ENCODE results near the gene GALNTL6. TPM values are rescaled to one million over a fixed set of nuclear protein-coding genes. Genes with fewer than 3 reads are reported as not detected.

Gene GALNTL6
- total RNA-seq, 1 donor from 2014 or later = 0.61 TPM

DNA sequence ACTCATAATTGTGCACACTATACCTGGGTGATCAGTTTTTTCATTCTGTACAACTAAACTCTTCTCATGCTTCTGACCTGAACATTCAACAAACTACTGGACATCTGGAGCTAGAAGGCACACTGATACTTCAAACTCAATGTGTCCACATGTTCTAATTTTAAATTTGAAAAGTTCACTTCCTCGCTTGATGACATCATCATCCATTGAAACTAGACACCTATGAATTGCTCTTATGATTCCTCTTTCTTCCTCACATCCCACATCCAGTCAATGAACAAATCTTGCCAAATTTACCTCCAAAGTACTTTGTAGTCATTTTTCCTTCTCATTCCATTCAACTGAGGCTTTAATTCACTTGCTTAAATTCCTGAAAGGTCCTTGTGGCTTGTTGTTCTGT is 549.4 kb downstream of the GALNTL6 start:
- Histone ChIP-seq H3K27me3 (ENCODE audit: insufficient read depth, low read length) (no peaks in the 10 kb centered on the region), H3K4me3 (ENCODE audit: insufficient read depth, low read depth, low read length) (no peak overlapping the region), H3K9ac (ENCODE audit: low read length) (no peak overlapping the region), H3K27ac (ENCODE audit: low read depth, low read length) (no peak overlapping the region), H3K4me1 (ENCODE audit: insufficient read depth, low read length) (no peaks in the 10 kb centered on the region), H4K20me1 (ENCODE audit: insufficient read depth, low read length) (no peaks in the 10 kb centered on the region), H3K36me3 (ENCODE audit: insufficient read depth, low read length) (no peaks in the 10 kb centered on the region), H3K9me3 (ENCODE audit: insufficient read depth, low read depth, low read length) (no peaks in the 10 kb centered on the region), H3K4me2 (ENCODE audit: low read length) (no peak overlapping the region), H2AFZ (ENCODE audit: low read depth, low read length) (no peak overlapping the region), H3K79me2 (ENCODE audit: insufficient read depth, low read length) (no peaks in the 10 kb centered on the region)
- Mint-ChIP-seq H3K36me3 (ENCODE audit: low read depth, unreplicated experiment) (no peaks in the 10 kb centered on the region), H3K4me1 (ENCODE audit: low read depth, unreplicated experiment) (no peaks in the 10 kb centered on the region), H3K4me3 (ENCODE audit: unreplicated experiment) (no peak overlapping the region), H3K9me3 (ENCODE audit: unreplicated experiment) (no peaks in the 10 kb centered on the region), H3K27ac (ENCODE audit: unreplicated experiment) (no peak overlapping the region), H3K27me3 (ENCODE audit: low read depth, unreplicated experiment) (no peaks in the 10 kb centered on the region)
- FAIRE-seq = no peak
- TF ChIP-seq EZH2 (IDR thresholded peaks at IDR 0.05; ENCODE audit: insufficient read depth, low read length) = no peak
- TF ChIP-seq, protein P1, sequence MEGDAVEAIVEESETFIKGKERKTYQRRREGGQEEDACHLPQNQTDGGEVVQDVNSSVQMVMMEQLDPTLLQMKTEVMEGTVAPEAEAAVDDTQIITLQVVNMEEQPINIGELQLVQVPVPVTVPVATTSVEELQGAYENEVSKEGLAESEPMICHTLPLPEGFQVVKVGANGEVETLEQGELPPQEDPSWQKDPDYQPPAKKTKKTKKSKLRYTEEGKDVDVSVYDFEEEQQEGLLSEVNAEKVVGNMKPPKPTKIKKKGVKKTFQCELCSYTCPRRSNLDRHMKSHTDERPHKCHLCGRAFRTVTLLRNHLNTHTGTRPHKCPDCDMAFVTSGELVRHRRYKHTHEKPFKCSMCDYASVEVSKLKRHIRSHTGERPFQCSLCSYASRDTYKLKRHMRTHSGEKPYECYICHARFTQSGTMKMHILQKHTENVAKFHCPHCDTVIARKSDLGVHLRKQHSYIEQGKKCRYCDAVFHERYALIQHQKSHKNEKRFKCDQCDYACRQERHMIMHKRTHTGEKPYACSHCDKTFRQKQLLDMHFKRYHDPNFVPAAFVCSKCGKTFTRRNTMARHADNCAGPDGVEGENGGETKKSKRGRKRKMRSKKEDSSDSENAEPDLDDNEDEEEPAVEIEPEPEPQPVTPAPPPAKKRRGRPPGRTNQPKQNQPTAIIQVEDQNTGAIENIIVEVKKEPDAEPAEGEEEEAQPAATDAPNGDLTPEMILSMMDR (IDR thresholded peaks at IDR 0.05; ENCODE audit: insufficient read depth, low read depth, low read length) = no peak
- no peak for DNase-seq (ENCODE audit: low read depth)

DNA sequence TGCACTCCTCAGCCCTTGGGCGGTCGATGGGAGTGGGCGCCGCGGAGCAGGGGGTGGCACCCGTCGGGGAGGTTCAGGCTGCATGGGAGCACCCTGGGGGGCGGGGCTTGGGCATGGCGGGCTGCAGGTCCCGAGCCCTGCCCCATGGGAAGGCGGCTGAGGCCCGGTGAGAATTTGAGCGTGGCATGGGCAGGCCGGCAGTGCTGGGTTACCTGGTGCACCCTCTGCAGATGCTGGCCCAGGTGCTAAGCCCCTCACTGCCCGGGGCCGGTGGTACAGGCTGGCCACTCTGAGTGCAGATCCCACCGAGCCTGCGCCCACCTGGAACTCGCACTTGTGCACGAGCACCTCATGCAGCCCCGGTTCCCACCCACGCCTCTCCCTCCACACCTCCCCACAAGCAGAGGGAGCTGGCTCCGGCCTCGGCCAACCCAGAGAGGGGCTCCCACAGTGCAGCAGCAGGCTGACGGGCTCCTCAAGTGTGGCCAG is 556.3 kb downstream of the GALNTL6 start:
- Histone ChIP-seq H3K9ac (ENCODE audit: low read length) (no peak overlapping the region), H4K20me1 (ENCODE audit: insufficient read depth, low read length) (no peaks in the 10 kb centered on the region), H3K9me3 (ENCODE audit: insufficient read depth, low read depth, low read length) (no peaks in the 10 kb centered on the region), H3K79me2 (ENCODE audit: insufficient read depth, low read length) (no peaks in the 10 kb centered on the region), H3K27me3 (ENCODE audit: insufficient read depth, low read length) (no peaks in the 10 kb centered on the region), H3K4me2 (ENCODE audit: low read length) (no peak overlapping the region), H2AFZ (ENCODE audit: low read depth, low read length) (no peak overlapping the region), H3K4me3 (ENCODE audit: insufficient read depth, low read depth, low read length) (no peak overlapping the region), H3K36me3 (ENCODE audit: insufficient read depth, low read length) (no peaks in the 10 kb centered on the region), H3K27ac (ENCODE audit: low read depth, low read length) (no peak overlapping the region), H3K4me1 (ENCODE audit: insufficient read depth, low read length) (no peaks in the 10 kb centered on the region)
- Mint-ChIP-seq H3K27ac (ENCODE audit: unreplicated experiment) (no peak overlapping the region), H3K4me1 (ENCODE audit: low read depth, unreplicated experiment) (no peaks in the 10 kb centered on the region), H3K9me3 (ENCODE audit: unreplicated experiment) (peaks cover 5% of the 10 kb centered on the region), H3K4me3 (ENCODE audit: unreplicated experiment) (no peak overlapping the region), H3K36me3 (ENCODE audit: low read depth, unreplicated experiment) (no peaks in the 10 kb centered on the region), H3K27me3 (ENCODE audit: low read depth, unreplicated experiment) (no peaks in the 10 kb centered on the region)
- TF ChIP-seq, protein P1 (IDR thresholded peaks at IDR 0.05; ENCODE audit: insufficient read depth, low read depth, low read length) = no peak
- no peak for TF ChIP-seq EZH2 (IDR thresholded peaks at IDR 0.05; ENCODE audit: insufficient read depth, low read length)
- no peak for FAIRE-seq
- DNase-seq (ENCODE audit: low read depth) = no peak

DNA sequence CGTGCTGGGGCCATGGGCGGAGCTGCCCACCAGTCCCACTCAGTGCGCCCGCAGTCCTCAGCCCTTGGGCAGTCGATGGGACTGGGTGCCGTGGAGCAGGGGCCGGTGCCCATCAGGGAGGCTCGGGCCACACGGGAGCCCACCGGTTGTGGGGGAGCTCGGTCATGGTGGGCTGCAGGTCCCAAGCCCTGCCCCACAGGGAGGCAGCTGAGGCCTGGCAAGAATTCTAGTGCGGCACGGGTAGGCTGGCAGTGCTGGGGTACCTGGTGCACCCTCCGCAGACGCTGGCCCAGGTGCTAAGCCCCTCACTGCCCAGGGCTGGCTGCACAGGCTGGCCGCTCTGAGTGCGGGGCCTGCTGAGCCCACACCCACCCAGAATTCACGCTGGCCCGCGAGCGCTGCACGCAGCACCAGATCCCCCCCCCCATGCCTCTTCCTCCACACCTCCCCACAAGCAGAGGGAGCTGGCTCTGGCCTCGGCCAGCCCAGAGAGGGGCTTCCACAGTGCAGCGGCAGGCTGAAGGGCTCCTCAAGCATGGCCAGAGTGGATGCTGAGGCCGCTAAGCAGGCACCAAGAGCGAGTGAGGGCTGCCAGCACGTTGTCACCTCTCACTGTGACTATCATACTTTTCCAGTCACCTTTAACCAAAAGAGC is 564.4 kb downstream of the GALNTL6 start:
- TF ChIP-seq, protein P1 (IDR thresholded peaks at IDR 0.05; ENCODE audit: insufficient read depth, low read depth, low read length) = no peak
- H3K9me3 ChIP-seq (ENCODE audit: insufficient read depth, low read depth, low read length) = no peaks in the 10 kb centered on the region
- Mint-ChIP-seq H3K4me1 (ENCODE audit: low read depth, unreplicated experiment) (no peaks in the 10 kb centered on the region), H3K27ac (ENCODE audit: unreplicated experiment) (no peak overlapping the region), H3K9me3 (ENCODE audit: unreplicated experiment) (peaks cover 3% of the 10 kb centered on the region), H3K4me3 (ENCODE audit: unreplicated experiment) (no peak overlapping the region), H3K36me3 (ENCODE audit: low read depth, unreplicated experiment) (no peaks in the 10 kb centered on the region), H3K27me3 (ENCODE audit: low read depth, unreplicated experiment) (peaks cover 2% of the 10 kb centered on the region)
- H3K27me3 ChIP-seq (ENCODE audit: insufficient read depth, low read length) = no peaks in the 10 kb centered on the region
- FAIRE-seq (no peak), DNase-seq (ENCODE audit: low read depth) (no peak)
- H4K20me1 ChIP-seq (ENCODE audit: insufficient read depth, low read length) = no peaks in the 10 kb centered on the region
- H3K79me2 ChIP-seq (ENCODE audit: insufficient read depth, low read length) = no peaks in the 10 kb centered on the region
- H3K4me2 ChIP-seq (ENCODE audit: low read length) = no peak overlapping the region
- no peak overlapping the region for H3K4me3 ChIP-seq (ENCODE audit: insufficient read depth, low read depth, low read length)
- no peak overlapping the region for H2AFZ ChIP-seq (ENCODE audit: low read depth, low read length)
- H3K36me3 ChIP-seq (ENCODE audit: insufficient read depth, low read length) = no peaks in the 10 kb centered on the region
- no peak overlapping the region for H3K9ac ChIP-seq (ENCODE audit: low read length)
- H3K27ac ChIP-seq (ENCODE audit: low read depth, low read length) = no peak overlapping the region
- H3K4me1 ChIP-seq (ENCODE audit: insufficient read depth, low read length) = no peaks in the 10 kb centered on the region
